Stomach smooth muscle (tissue), 2 donors: Measurements from ENCODE around the gene CEP112.

Experiments used
- H3K27ac ChIP-seq: one replicate; pipeline ENCODE4 v1.7.0; 2013; ENCODE audit warnings: mild to moderate bottlenecking, low read length, inconsistent platforms
- H3K27me3 ChIP-seq, 2 donors: one replicate each; pipeline ENCODE4 v1.7.0; 2013; ENCODE audit warnings: low read length in 2 of 2; ENCODE audit not compliant: insufficient read depth in 2 of 2, control insufficient read depth in 1 of 2
- H3K36me3 ChIP-seq, 2 donors: one replicate each; pipeline ENCODE4 v1.7.0; 2013; ENCODE audit warnings: low read length in 2 of 2; ENCODE audit not compliant: control insufficient read depth in 2 of 2, insufficient read depth in 2 of 2
- H3K4me1 ChIP-seq: one replicate; pipeline ENCODE4 v1.7.0; 2013; ENCODE audit warnings: low read length; ENCODE audit not compliant: control insufficient read depth, insufficient read depth
- H3K4me3 ChIP-seq, 2 donors: one replicate each; pipeline ENCODE4 v1.7.0; 2013; ENCODE audit warnings: low read length in 2 of 2
- H3K9ac ChIP-seq, 2 donors: one replicate each; pipeline ENCODE4 v1.7.0; 2013; ENCODE audit warnings: low read length in 2 of 2, mild to moderate bottlenecking in 1 of 2
- H3K9me3 ChIP-seq, 2 donors: one replicate each; pipeline ENCODE4 v1.7.0; 2013; ENCODE audit warnings: low read length in 2 of 2; ENCODE audit not compliant: control insufficient read depth in 2 of 2
- donor health status: healthy.
- donor health status: Pancreatic carcinoma.

Gene CEP112

DNA sequence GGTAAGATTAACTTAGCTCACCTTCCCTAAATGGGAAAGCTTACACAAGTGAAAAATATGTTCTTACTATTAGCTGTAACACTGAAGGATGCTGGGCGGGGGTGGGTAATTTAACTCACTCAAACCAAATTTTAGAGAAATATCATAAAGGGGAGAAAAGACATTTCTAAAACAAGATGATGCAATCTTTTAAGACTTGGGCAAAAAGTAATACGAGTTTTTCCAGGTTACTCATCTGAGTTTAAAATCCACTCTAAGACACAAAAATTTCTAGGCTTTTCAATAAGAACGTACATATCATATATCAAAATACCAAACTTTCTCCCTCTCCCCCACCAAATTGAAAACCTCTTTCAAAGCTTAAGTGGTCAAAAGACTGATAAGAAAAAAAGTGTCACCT lies 228.8 kb downstream of the CEP112 start:
- Histone ChIP-seq H3K9ac (no peak overlapping the region), H3K27me3 (no peaks in the 10 kb centered on the region), H3K36me3 (no peaks in the 10 kb centered on the region), H3K9me3 (peaks cover 0 to 3% of the 10 kb centered on the region in 2 donors), H3K27ac (no peak overlapping the region), H3K4me1 (no peaks in the 10 kb centered on the region), H3K4me3 (no peak overlapping the region)

DNA sequence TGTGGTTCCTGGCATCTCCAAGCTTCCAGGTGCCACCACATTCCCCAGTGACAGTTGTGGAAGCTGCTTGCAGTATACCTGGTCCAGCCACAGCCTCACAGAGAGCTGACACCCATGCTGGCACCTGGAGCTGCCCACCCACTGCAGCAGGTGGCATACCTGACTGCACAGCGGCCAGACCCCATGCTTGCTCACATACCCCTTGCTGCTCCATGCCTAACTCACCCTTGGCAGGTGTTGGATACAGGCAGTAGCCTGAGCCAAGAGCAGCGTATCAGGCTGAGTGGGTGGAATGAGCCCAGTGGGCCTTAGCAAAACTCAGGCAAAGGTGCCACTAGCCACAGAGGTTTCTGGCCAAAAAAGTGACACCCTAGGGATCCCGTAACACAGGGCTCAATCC lies 232.3 kb downstream of the CEP112 start:
- no peak overlapping the region for H3K4me3 ChIP-seq
- H3K27me3 ChIP-seq: no peaks in the 10 kb centered on the region
- H3K9ac ChIP-seq: no peak overlapping the region
- H3K27ac ChIP-seq: no peak overlapping the region
- H3K36me3 ChIP-seq: no peaks in the 10 kb centered on the region
- no peaks in the 10 kb centered on the region for H3K4me1 ChIP-seq
- H3K9me3 ChIP-seq: peaks cover 0 to 3% of the 10 kb centered on the region in 2 donors

DNA sequence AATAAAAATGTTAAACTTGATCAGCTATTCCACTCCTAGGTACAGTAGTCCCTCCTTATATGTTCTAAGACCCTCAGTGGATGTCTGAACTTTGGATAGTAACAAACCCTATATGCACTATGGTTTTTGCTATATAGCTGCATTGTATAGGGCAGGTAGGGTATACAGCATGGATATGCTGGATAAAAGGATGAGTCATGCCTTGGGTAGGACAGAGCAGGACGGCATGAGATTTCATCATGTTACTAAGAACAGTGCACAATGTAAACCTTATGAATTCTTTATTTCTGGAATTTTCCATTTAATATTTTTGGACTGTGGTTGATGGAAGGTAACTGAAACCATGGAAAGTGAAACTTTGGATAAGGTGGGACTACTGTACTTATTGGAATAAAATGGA lies 235.1 kb downstream of the CEP112 start:
- Histone ChIP-seq H3K4me1 (no peaks in the 10 kb centered on the region), H3K9me3 (peaks cover 0 to 3% of the 10 kb centered on the region in 2 donors), H3K4me3 (no peak overlapping the region), H3K27me3 (no peaks in the 10 kb centered on the region), H3K9ac (no peak overlapping the region), H3K27ac (no peak overlapping the region), H3K36me3 (no peaks in the 10 kb centered on the region)

DNA sequence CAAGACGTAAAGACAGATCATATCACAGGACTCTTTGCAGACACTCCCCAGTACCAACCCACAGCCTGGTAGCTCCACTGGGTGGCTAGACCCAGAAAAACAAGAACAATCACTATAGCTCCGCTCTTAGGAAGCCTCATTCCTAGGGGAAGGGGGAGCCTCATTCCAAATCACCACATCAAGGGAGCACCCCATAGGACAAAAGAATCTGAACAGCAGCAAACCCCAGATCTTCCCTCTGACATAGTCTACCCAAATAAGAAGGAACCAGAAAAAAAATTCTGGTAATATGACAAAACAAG lies 237.8 kb downstream of the CEP112 start:
- Histone ChIP-seq H3K4me1 (no peaks in the 10 kb centered on the region), H3K9ac (no peak overlapping the region), H3K27ac (no peak overlapping the region), H3K9me3 (peaks cover 0 to 3% of the 10 kb centered on the region in 2 donors), H3K27me3 (no peaks in the 10 kb centered on the region), H3K4me3 (no peak overlapping the region), H3K36me3 (no peaks in the 10 kb centered on the region)

DNA sequence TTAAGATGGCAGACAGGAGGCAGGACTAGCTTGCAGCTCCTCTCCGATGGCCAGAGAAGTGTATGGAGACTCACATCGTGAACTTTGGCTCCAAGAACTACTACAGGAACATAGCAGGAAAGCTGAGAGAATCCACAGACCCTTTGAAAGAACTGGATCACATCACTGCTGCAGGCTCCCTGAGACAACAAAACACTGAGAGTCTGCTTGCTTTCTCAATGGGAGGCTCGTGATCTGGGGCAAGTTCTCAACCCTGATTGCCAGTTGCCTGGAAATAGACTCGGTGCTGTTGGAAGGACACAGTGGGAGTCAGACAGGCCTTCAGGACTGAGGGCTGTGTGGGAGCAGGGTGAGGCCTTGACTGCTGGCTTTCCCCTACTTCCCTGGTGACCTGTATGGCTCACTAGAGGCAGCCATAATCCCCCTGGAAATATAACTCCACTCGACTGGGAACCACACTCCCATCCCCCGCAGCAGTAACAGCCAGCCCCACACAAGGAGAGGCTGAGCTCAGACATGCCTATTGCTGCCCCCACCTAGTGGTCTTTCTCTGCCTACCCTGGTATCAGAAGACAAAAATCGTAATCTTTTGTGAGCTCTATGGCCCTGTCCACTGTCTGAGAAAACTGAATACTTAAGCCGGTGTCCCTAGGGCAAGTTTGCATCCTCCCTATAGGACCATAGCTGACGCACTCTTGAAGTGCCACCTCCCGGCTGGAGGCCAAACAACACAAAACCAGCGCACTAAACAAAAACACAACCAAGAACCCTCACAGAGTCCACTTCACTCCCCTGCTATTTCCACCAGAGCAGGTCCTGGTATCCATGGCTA lies 238.4 kb downstream of the CEP112 start:
- no peaks in the 10 kb centered on the region for H3K27me3 ChIP-seq
- H3K36me3 ChIP-seq: no peaks in the 10 kb centered on the region
- no peak overlapping the region for H3K9ac ChIP-seq
- peaks cover 0 to 3% of the 10 kb centered on the region in 2 donors for H3K9me3 ChIP-seq
- no peak overlapping the region for H3K27ac ChIP-seq
- no peaks in the 10 kb centered on the region for H3K4me1 ChIP-seq
- no peak overlapping the region for H3K4me3 ChIP-seq

DNA sequence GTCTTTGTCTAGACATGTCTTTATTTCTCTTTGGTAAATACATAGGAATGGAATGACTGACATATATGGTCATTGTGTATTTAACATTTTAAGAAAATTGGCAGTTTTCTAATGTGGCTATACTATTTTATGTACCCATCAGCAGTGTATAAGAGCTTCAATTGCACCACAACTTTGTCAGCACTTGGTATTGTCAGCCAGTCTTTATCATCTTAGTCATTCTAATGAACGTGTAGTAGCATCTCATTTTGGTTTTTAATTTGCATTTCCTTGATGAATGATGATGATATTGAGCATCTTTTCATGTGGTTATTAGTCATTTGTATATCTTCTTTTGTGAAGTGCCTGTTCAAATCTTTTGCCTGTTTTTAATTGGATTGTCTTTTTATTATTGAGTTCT lies 239.3 kb downstream of the CEP112 start:
- Histone ChIP-seq H3K27ac (no peak overlapping the region), H3K4me1 (no peaks in the 10 kb centered on the region), H3K4me3 (no peak overlapping the region), H3K36me3 (no peaks in the 10 kb centered on the region), H3K9me3 (no peaks in the 10 kb centered on the region), H3K27me3 (no peaks in the 10 kb centered on the region), H3K9ac (no peak overlapping the region)

DNA sequence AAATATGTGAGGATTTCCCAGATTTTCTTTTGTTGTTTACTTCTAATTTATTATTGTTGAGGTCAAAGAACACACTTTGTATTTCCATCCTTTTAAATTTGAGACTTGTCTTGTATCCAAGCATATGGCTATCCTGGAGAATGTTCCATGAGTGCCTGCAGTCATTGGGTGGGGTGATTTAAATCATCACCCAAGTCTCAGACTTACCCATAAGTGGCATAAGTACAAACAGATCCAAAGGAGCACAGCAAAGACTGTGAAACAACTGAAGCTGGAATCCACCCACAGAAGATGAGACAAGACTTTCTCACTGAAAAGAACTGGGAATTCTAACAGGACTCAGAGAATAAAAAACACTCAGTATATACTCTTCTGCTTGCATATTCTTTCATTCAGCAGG lies 239.9 kb downstream of the CEP112 start:
- Histone ChIP-seq H3K27me3 (no peaks in the 10 kb centered on the region), H3K4me3 (no peak overlapping the region), H3K9ac (no peak overlapping the region), H3K9me3 (no peaks in the 10 kb centered on the region), H3K36me3 (no peaks in the 10 kb centered on the region), H3K4me1 (no peaks in the 10 kb centered on the region), H3K27ac (no peak overlapping the region)

DNA sequence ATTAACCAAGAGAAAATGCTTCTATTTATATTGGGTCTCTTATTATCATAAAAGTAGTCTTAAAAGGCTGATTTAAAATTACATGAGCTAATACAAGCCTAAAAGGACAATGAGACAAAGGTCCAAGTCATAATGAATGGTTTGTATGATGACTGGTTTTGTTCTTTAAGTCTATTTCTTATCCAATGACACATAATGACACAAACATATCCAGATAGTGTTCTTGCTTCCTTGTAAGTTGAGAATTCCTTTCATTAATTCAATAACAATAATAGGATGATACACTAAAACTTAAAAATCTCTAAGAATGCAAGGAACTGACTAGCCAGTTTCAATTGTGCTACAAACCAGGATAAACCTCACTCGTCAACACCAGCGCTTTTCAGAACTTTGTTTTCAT lies 244.1 kb downstream of the CEP112 start:
- no peaks in the 10 kb centered on the region for H3K36me3 ChIP-seq
- H3K4me1 ChIP-seq: no peaks in the 10 kb centered on the region
- no peaks in the 10 kb centered on the region for H3K27me3 ChIP-seq
- H3K4me3 ChIP-seq: no peak overlapping the region
- no peak overlapping the region for H3K9ac ChIP-seq
- H3K27ac ChIP-seq: no peak overlapping the region
- no peaks in the 10 kb centered on the region for H3K9me3 ChIP-seq

DNA sequence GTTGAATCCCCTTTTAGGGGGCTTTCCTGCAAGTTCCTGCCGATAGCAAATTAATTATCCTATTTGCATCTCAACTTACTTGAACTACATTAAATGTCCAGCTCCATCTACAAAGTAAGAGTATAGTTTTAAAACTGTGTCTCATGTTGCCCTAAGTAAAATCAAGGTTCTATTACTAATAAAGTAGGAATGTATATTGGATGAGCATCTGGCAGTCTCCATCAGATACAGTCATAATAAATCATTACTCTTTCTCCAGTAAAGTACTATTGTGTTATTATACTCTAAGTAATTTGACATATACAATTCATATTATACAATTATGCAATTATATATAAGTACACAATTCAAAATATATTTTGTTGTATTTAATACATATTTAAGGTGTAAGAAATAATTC lies 249.3 kb downstream of the CEP112 start:
- H3K27ac ChIP-seq: no peak overlapping the region
- no peak overlapping the region for H3K9ac ChIP-seq
- no peaks in the 10 kb centered on the region for H3K9me3 ChIP-seq
- no peaks in the 10 kb centered on the region for H3K4me1 ChIP-seq
- H3K4me3 ChIP-seq: no peak overlapping the region
- H3K27me3 ChIP-seq: no peaks in the 10 kb centered on the region
- no peaks in the 10 kb centered on the region for H3K36me3 ChIP-seq

DNA sequence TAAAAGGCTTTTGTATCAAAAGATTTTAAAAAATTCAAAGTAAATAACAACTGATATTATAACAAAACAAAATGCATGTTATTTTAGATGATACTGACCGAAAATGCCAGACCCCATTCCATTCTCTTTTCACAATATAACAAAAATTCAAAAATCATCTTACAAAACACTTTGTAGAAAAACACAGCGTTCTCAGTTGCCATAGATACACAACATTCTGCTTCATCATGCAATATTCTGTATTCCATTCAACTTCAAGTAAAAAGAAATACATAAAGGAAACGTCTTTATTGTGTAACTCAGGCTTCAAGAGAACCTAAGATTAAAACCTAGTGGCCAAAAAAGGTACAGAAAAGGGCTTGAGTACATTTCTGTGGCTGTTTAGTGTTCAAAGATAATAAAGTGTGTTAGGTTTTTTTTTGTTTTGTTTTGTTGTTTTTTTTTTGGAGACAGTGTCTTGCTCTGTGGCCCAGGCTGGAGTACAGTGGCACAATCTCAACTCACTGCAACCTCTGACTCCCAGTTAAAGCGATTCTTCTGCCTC lies 250.5 kb downstream of the CEP112 start:
- H3K27me3 ChIP-seq: no peaks in the 10 kb centered on the region
- H3K4me1 ChIP-seq: no peaks in the 10 kb centered on the region
- H3K27ac ChIP-seq: no peak overlapping the region
- no peaks in the 10 kb centered on the region for H3K36me3 ChIP-seq
- no peaks in the 10 kb centered on the region for H3K9me3 ChIP-seq
- no peak overlapping the region for H3K9ac ChIP-seq
- H3K4me3 ChIP-seq: no peak overlapping the region

DNA sequence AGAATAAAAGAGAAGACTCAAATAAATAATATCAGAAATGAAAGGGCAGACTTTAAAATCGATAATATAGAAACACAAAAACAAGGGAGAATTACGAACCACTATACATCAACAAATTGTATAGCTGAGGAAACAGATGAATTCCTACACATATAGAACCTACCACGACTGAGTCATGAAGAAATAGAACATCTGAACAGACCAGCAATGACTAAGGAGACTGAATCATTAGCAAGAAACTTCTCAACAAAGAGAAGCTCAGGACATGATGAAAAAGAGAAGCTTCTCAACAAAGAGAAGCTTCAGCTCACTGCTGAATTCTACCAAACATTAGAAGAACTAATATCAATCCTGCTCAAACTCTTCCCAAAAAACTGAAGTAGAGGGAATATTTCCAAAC lies 255.9 kb downstream of the CEP112 start:
- H3K27ac ChIP-seq: no peak overlapping the region

More for the DNA sequence above, 255.9 kb downstream of the CEP112 start:
- Histone ChIP-seq H3K4me1 (no peaks in the 10 kb centered on the region), H3K4me3 (no peak overlapping the region), H3K9ac (no peak overlapping the region), H3K27me3 (no peaks in the 10 kb centered on the region), H3K36me3 (no peaks in the 10 kb centered on the region), H3K9me3 (no peaks in the 10 kb centered on the region)
